ENCODE data around the gene ILK.

ILK gene

GRCh38 chr11:6640036-6640984, 36.7 kb downstream of the ILK start:
- TF ChIP-seq SPI1 (IDR thresholded peaks at IDR 0.05; ENCODE audit: borderline replicate concordance, low read depth) (no peak), GABPA (IDR thresholded peaks at IDR 0.05; ENCODE audit: low read depth) (no peak), CTCF (IDR thresholded peaks at IDR 0.05; ENCODE audit: insufficient read depth, low read length) (no peak), POLR2AphosphoS5 (IDR thresholded peaks at IDR 0.05; ENCODE audit: low read depth) (no peak), REST (IDR thresholded peaks at IDR 0.05; ENCODE audit: insufficient replicate concordance, low read depth) (no peak)
- no peak for DNase-seq (ENCODE audit: low read depth in 1 of 2, low spot score in 1 of 2)
- Histone ChIP-seq H3K27ac (replicated peaks) (no peak overlapping the region), H3K4me3 (replicated peaks; ENCODE audit: insufficient read depth, low read length) (no peak overlapping the region), H3K27me3 (ENCODE audit: insufficient read depth, poor library complexity, severe bottlenecking) (no peaks in the 10 kb centered on the region)

DNA sequence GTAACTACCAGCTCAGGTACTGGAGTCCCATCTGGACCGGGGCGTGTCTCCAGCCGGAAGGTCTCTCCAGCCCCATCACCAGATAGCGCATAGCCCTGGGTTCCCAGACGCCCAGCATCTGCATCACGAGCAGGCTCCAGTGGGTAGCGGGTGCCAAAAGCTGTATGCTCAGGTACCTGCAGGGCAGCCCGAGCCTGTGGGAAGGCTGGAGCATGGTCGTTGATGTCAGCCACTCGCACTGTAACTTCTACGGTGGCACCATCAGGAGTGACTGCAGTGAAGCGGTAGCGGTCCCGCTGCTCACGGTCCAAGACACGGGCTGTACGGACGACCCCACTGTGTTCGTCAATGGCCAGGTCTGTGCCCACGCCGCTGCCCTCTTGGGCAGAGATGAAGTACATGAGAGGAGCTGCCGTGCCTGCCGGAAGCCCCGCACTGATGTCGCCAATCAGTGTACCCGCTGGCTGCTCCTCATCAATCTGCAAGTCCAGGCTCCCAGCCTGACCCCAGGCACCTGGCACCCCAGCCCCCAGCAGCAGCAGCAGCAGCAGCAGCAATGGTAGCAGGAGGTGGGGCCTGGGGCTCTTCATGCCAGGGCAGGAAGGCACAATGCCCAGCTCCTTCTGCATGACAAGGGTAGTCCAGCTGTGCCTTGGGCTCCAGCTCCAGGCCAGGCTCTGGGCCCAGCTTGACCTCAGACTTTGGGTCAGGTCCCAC, 37.6 kb downstream of the ILK start:
- Histone ChIP-seq H3K27ac (replicated peaks) (no peak overlapping the region), H3K27me3 (ENCODE audit: insufficient read depth, poor library complexity, severe bottlenecking) (no peaks in the 10 kb centered on the region), H3K4me3 (replicated peaks; ENCODE audit: insufficient read depth, low read length) (no peak overlapping the region)
- no peak for TF ChIP-seq REST (IDR thresholded peaks at IDR 0.05; ENCODE audit: insufficient replicate concordance, low read depth)
- no peak for TF ChIP-seq CTCF (IDR thresholded peaks at IDR 0.05; ENCODE audit: insufficient read depth, low read length)
- no peak for TF ChIP-seq POLR2AphosphoS5 (IDR thresholded peaks at IDR 0.05; ENCODE audit: low read depth)
- no peak for TF ChIP-seq GABPA (IDR thresholded peaks at IDR 0.05; ENCODE audit: low read depth)
- TF ChIP-seq SPI1 (IDR thresholded peaks at IDR 0.05; ENCODE audit: borderline replicate concordance, low read depth): no peak
- DNase-seq (ENCODE audit: low read depth in 1 of 2, low spot score in 1 of 2): no peak

DNA sequence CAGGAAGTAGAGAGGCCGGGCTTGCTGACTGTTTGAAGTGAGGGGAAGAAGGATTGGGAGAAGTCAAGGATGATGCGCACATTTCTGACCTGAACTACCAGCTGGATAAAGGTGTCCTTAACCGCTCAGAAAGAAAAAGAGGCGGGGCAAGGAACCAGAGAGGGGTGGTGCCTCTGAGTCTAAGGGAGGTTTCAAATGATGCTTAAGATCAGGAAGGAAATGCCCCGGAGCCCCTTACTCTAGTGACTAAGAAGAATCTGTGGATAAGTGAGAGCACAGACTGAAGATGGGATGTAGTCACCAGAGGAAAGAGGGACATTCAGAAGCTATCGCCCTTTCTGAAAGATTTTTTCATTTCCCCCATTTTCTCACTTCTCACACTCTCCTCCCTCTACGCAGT, 39.4 kb downstream of the ILK start:
- DNase-seq (ENCODE audit: low read depth in 1 of 2, low spot score in 1 of 2): no peak
- Histone ChIP-seq H3K4me3 (replicated peaks; ENCODE audit: insufficient read depth, low read length) (no peak overlapping the region), H3K27me3 (ENCODE audit: insufficient read depth, poor library complexity, severe bottlenecking) (no peaks in the 10 kb centered on the region), H3K27ac (replicated peaks) (no peak overlapping the region)
- no peak for TF ChIP-seq SPI1 (IDR thresholded peaks at IDR 0.05; ENCODE audit: borderline replicate concordance, low read depth)
- no peak for TF ChIP-seq GABPA (IDR thresholded peaks at IDR 0.05; ENCODE audit: low read depth)
- TF ChIP-seq POLR2AphosphoS5 (IDR thresholded peaks at IDR 0.05; ENCODE audit: low read depth): no peak
- no peak for TF ChIP-seq REST (IDR thresholded peaks at IDR 0.05; ENCODE audit: insufficient replicate concordance, low read depth)
- no peak for TF ChIP-seq CTCF (IDR thresholded peaks at IDR 0.05; ENCODE audit: insufficient read depth, low read length)

Data from HL-60 (cell line).